Body of pancreas (tissue), 4 donors: ENCODE data around the gene FAM222A. TPM values are rescaled to one million over a fixed set of nuclear protein-coding genes. Genes with fewer than 3 reads are reported as not detected.

ENCODE experiments used
- ATAC-seq: fragments of 150-250 bp; one replicate; pipeline ENCODE4 v1.9.1; 2016
- DNase-seq, 4 donors: peaks; one replicate each; pipeline ENCODE4 v3.0.0-alpha.2; 2019
- H3K27ac ChIP-seq, 4 donors: fragments of 200-600 bp; sonication (generic); 1 replicate in 3 of 4; 2 replicates in 1 of 4; pipeline versions ENCODE4 v1.5.1 to v1.6.1; 2016 to 2019; ENCODE audit warnings: mild to moderate bottlenecking in 1 of 4, mixed read lengths in 1 of 4, moderate library complexity in 1 of 4
- H3K27me3 ChIP-seq, 2 donors: fragments of 200-600 bp; sonication (generic); one replicate each; pipeline ENCODE4 v1.6.0; 2016; ENCODE audit warnings: mild to moderate bottlenecking in 1 of 2
- H3K36me3 ChIP-seq, 2 donors: fragments of 200-600 bp; sonication (generic); replicated peaks in 1 of 2; 2 replicates each; pipeline ENCODE4 v1.5.1; 2016; ENCODE audit warnings: low read depth in 2 of 2; ENCODE audit not compliant: insufficient read depth in 1 of 2
- H3K4me1 ChIP-seq: fragments of 200-600 bp; sonication (generic); one replicate; pipeline ENCODE4 v1.6.0; 2016
- H3K4me3 ChIP-seq, 2 donors: fragments of 200-600 bp; sonication (generic); 1 replicate in 1 of 2; 2 replicates in 1 of 2; pipeline ENCODE4 v1.5.1; 2016 to 2019
- H3K9me3 ChIP-seq, 3 donors: fragments of 200-600 bp; sonication (generic); 1 replicate in 2 of 3; 2 replicates in 1 of 3; pipeline ENCODE4 v1.5.1; 2016
- CTCF ChIP-seq, 7 experiments: fragments of 450-650 bp in 4 of 7; fragments of 200-600 bp in 3 of 7; sonication (generic) in 3 of 7; IDR thresholded peaks; one replicate each; pipeline ENCODE4 v1.5.1; 2016 to 2019; ENCODE audit warnings: antibody characterized with exemption in 7 of 7
- POLR2A ChIP-seq, 3 donors: fragments of 450-650 bp; IDR thresholded peaks; one replicate each; pipeline ENCODE4 v1.6.1; 2016; ENCODE audit warnings: antibody characterized with exemption in 3 of 3, mild to moderate bottlenecking in 2 of 3
- WGBS, 2 donors: methylation state at CpG; one replicate each; pipeline ENCODE4 v1.1.5; 2017; 5-methylcytosine and 5-hydroxymethylcytosine counted together
- intact Hi-C: fragments of 100-400 bp; cut with DNase I; formaldehyde crosslinking; loops from one replicate; pipeline ENCODE4 v1.15.1; 2023
- total RNA-seq, 2 donors: library from RNA; depleted of rRNA; stranded (reverse); fragments of >200 nt; gene quantifications; one replicate each; pipeline ENCODE4 v1.1.0, GENCODE V29; 2016

FAM222A gene
- total RNA-seq, 2 donors from 2014 or later: 8.0 to 16.2 TPM

GRCh38 chr12:109818905-109819500 is 105.4 kb downstream of the FAM222A start:
- Histone ChIP-seq H3K9me3 (no peaks in the 10 kb centered on the region), H3K36me3 (no peaks in the 10 kb centered on the region), H3K4me3 (no peak overlapping the region), H3K4me1 (peaks cover 22% of the 10 kb centered on the region), H3K27ac (no peak overlapping the region), H3K27me3 (no peaks in the 10 kb centered on the region)
- ATAC-seq (no peak), DNase-seq (no peak)
- 58 to 67% methylated on average over 8 to 10 of the region's 10 CpGs for WGBS, 2 donors
- intact Hi-C loops: no loop called here
- TF ChIP-seq CTCF (IDR thresholded peaks at IDR 0.05) (no peak), POLR2A (IDR thresholded peaks at IDR 0.05) (no peak)

Other genes starting within 250 kb of the FAM222A start
- gene KCTD10, start 236.5 kb upstream of the FAM222A start, total RNA-seq: 10 to 100 TPM; 18.2 to 28.3 TPM
- 10 to 100 TPM; 18.9 to 33.9 TPM for gene UBE3B, start 236.2 kb upstream of the FAM222A start, total RNA-seq
- gene MMAB, start 140.3 kb upstream of the FAM222A start, total RNA-seq: 10 to 100 TPM; 12.5 to 29.7 TPM
- gene MVK, start 140.0 kb upstream of the FAM222A start, total RNA-seq: 10 to 100 TPM in 1 of 2 donors, 1 to 10 TPM in 1; 8.6 to 12.2 TPM
- gene TRPV4, start 119.6 kb downstream of the FAM222A start, total RNA-seq: 1 to 10 TPM; 5.2 to 6.3 TPM
- gene GLTP, start 166.7 kb downstream of the FAM222A start, total RNA-seq: 10 to 100 TPM; 21.1 to 27.8 TPM
- gene TCHP, start 186.4 kb downstream of the FAM222A start, total RNA-seq: 10 to 100 TPM; 29.3 to 72.2 TPM